SK-N-SH (cell line): ENCODE results near the gene CTSA. TPM values are rescaled to one million over a fixed set of nuclear protein-coding genes. Genes with fewer than 3 reads are reported as not detected.

ENCODE experiments used
- CTCF ChIA-PET: fragments of 300-600, 350-600 bp; formaldehyde crosslinking; extraction: SDS; loops from one replicate; lab custom pipeline; 2021; lab: Yijun Ruan, JAX
- POLR2A ChIA-PET: fragments of 350-600 bp; sonication (Branson Sonifier 250); formaldehyde crosslinking; extraction: SDS; loops from one replicate; lab custom pipeline; 2020; ENCODE audit warnings: antibody characterized with exemption, inconsistent platforms; lab: Yijun Ruan, JAX
- DNase-seq: peaks from one replicate; pipeline ENCODE4 v3.0.0; 2012
- H2AFZ ChIP-seq: fragments of 200-600 bp; sonication (generic); 2 replicates; pipeline ENCODE4 v1.8.1; 2016; ENCODE audit warnings: antibody characterized with exemption, mild to moderate bottlenecking, low read depth
- H3F3A ChIP-seq: fragments of 200-600 bp; sonication (generic); replicated peaks from 2 replicates; pipeline ENCODE3; 2016; ENCODE audit warnings: antibody characterized with exemption, mild to moderate bottlenecking; ENCODE audit not compliant: insufficient read depth
- H3K27ac ChIP-seq, 2 experiments: fragments of 200-500 bp in 1 of 2; fragments of 200-600 bp in 1 of 2; sonication (Bioruptor generic) in 1 of 2; sonication (generic), shearing (Covaris generic) in 1 of 2; 2 replicates each; pipeline versions ENCODE4 v1.5.1 to v1.6.1; 2014 to 2016; ENCODE audit warnings: low read depth in 2 of 2, inconsistent platforms in 1 of 2, low read length in 1 of 2, mild to moderate bottlenecking in 1 of 2, mixed read lengths in 1 of 2
- H3K27me3 ChIP-seq: fragments of 200-600 bp; sonication (generic), shearing (Covaris generic); 2 replicates; pipeline ENCODE4 v1.6.1; 2016; ENCODE audit warnings: mixed run types; ENCODE audit not compliant: insufficient read depth
- H3K36me3 ChIP-seq, 2 experiments: fragments of 200-500 bp in 1 of 2; fragments of 200-600 bp in 1 of 2; sonication (Bioruptor generic) in 1 of 2; sonication (generic) in 1 of 2; replicated peaks in 1 of 2; 2 replicates each; pipeline versions ENCODE3 to v1.5.1; 2014 to 2016; ENCODE audit warnings: low read length in 1 of 2, mild to moderate bottlenecking in 1 of 2; ENCODE audit not compliant: insufficient read depth in 2 of 2, control insufficient read depth in 1 of 2
- H3K4me1 ChIP-seq, 2 experiments: fragments of 200-500 bp in 1 of 2; fragments of 200-600 bp in 1 of 2; sonication (Bioruptor generic) in 1 of 2; sonication (generic), shearing (Covaris generic) in 1 of 2; 2 replicates each; pipeline versions ENCODE4 v1.5.1 to v1.6.1; 2014 to 2016; ENCODE audit warnings: low read depth in 1 of 2, low read length in 1 of 2, mixed run types in 1 of 2; ENCODE audit not compliant: insufficient read depth in 2 of 2, control insufficient read depth in 1 of 2
- H3K4me2 ChIP-seq: fragments of 200-600 bp; sonication (generic), shearing (Covaris generic); 2 replicates; pipeline ENCODE4 v1.6.1; 2017; ENCODE audit warnings: mixed run types
- H3K4me3 ChIP-seq, 2 experiments: fragments of 200-500 bp in 1 of 2; fragments of 200-600 bp in 1 of 2; sonication (Bioruptor generic) in 1 of 2; sonication (generic), shearing (Covaris generic) in 1 of 2; 2 replicates each; pipeline versions ENCODE4 v1.5.1 to v1.8.1; 2014 to 2016; ENCODE audit warnings: low read depth in 2 of 2, inconsistent platforms in 1 of 2, low read length in 1 of 2, mild to moderate bottlenecking in 1 of 2, mixed read lengths in 1 of 2, moderate library complexity in 1 of 2
- H3K79me2 ChIP-seq: fragments of 200-600 bp; sonication (generic); 2 replicates; pipeline ENCODE4 v1.8.1; 2017; ENCODE audit warnings: mild to moderate bottlenecking; ENCODE audit not compliant: insufficient read depth
- H3K9ac ChIP-seq: fragments of 200-600 bp; sonication (generic); 2 replicates; pipeline ENCODE4 v1.6.1; 2017; ENCODE audit warnings: mixed run types
- H3K9me2 ChIP-seq: fragments of 200-600 bp; sonication (generic); 2 replicates; pipeline ENCODE4 v1.6.1; 2017; ENCODE audit warnings: mixed run types
- H3K9me3 ChIP-seq: fragments of 200-600 bp; sonication (generic); 2 replicates; pipeline ENCODE4 v1.6.1; 2017; ENCODE audit warnings: mixed run types, mild to moderate bottlenecking, moderate library complexity
- H4K20me1 ChIP-seq: fragments of 200-600 bp; sonication (generic); 2 replicates; pipeline ENCODE4 v1.6.1; 2017; ENCODE audit warnings: mild to moderate bottlenecking, mixed run types; ENCODE audit not compliant: insufficient read depth
- CHD2 ChIP-seq: fragments of 150-350 bp; IDR thresholded peaks from 2 replicates; pipeline ENCODE4 v1.6.1; 2018; ENCODE audit warnings: low read length; ENCODE audit not compliant: partially characterized antibody
- ELF1 ChIP-seq: IDR thresholded peaks from 2 replicates; pipeline ENCODE4 v1.4.0; 2012
- EP300 ChIP-seq, 2 experiments: IDR thresholded peaks; 2 replicates each; pipeline versions ENCODE4 v1.4.0 to v1.6.1; 2012; ENCODE audit warnings: borderline replicate concordance in 1 of 2, low read depth in 1 of 2, low read length in 1 of 2
- EZH2phosphoT487 ChIP-seq: fragments of 200-600 bp; sonication (generic); IDR thresholded peaks from 2 replicates; pipeline ENCODE4 v1.6.1; 2017; ENCODE audit warnings: low read depth, mixed run types, mild to moderate bottlenecking, antibody characterized with exemption, moderate library complexity, borderline replicate concordance
- FOSL2 ChIP-seq: IDR thresholded peaks from 2 replicates; pipeline ENCODE4 v1.4.0; 2012; ENCODE audit warnings: low read depth, mild to moderate bottlenecking, moderate library complexity, borderline replicate concordance
- FOXJ3 ChIP-seq: sonication (generic); formaldehyde crosslinking; IDR thresholded peaks from 2 replicates; pipeline ENCODE4 v1.5.1; 2020; ENCODE audit warnings: mild to moderate bottlenecking, missing genetic modification reagents
- FOXM1 ChIP-seq: IDR thresholded peaks from 2 replicates; pipeline ENCODE4 v1.4.0; 2012; ENCODE audit warnings: low read depth, mild to moderate bottlenecking
- JUND ChIP-seq: IDR thresholded peaks from 2 replicates; pipeline ENCODE4 v1.4.0; 2012
- MEF2A ChIP-seq: IDR thresholded peaks from 2 replicates; pipeline ENCODE4 v1.4.0; 2012; ENCODE audit warnings: low read depth, borderline replicate concordance
- MXI1 ChIP-seq: IDR thresholded peaks from 2 replicates; pipeline ENCODE4 v1.6.1; 2012; ENCODE audit warnings: mild to moderate bottlenecking, low read depth, low read length, improper control_type of control experiment
- NFIC ChIP-seq: IDR thresholded peaks from 2 replicates; pipeline ENCODE4 v1.4.0; 2012; ENCODE audit warnings: borderline replicate concordance
- NRF1 ChIP-seq: IDR thresholded peaks from 2 replicates; pipeline ENCODE4 v1.6.1; 2012; ENCODE audit warnings: low read depth, mild to moderate bottlenecking, low read length
- TAF1 ChIP-seq: IDR thresholded peaks from 2 replicates; pipeline ENCODE4 v1.6.1; 2012; ENCODE audit warnings: low read depth, mild to moderate bottlenecking, low read length, moderate library complexity, borderline replicate concordance
- TEAD4 ChIP-seq: IDR thresholded peaks from 2 replicates; pipeline ENCODE4 v1.4.0; 2012; ENCODE audit warnings: mild to moderate bottlenecking, borderline replicate concordance; ENCODE audit not compliant: insufficient read depth
- YY1 ChIP-seq: IDR thresholded peaks from 2 replicates; pipeline ENCODE4 v1.4.0; 2012; ENCODE audit warnings: low read depth, mild to moderate bottlenecking
- WGBS: methylation state at CpG from one replicate; pipeline ENCODE4 v1.1.6; 2017; ENCODE audit warnings: low lambda C conversion rate; 5-methylcytosine and 5-hydroxymethylcytosine counted together
- polyA plus RNA-seq, 3 experiments: library from polyadenylated mRNA; depleted of rRNA; stranded (reverse); fragments of >200 nt; gene quantifications; 2 replicates each; pipeline ENCODE4 v1.2.3, GENCODE V29; 2012
- TF ChIP-seq, protein P1 (sequence below): IDR thresholded peaks from 2 replicates; pipeline ENCODE4 v1.4.0; 2012; ENCODE audit warnings: low read depth, borderline replicate concordance
- TF ChIP-seq, protein P2 (sequence below): fragments of 150-350 bp; IDR thresholded peaks from 2 replicates; pipeline ENCODE4 v1.6.1; 2017; ENCODE audit warnings: antibody characterized with exemption, low read length, low read depth, borderline replicate concordance

CTSA gene
- polyA plus RNA-seq, 1 of the 3 experiments (the other 2 are of a cell fraction) = 338 TPM

DNA sequence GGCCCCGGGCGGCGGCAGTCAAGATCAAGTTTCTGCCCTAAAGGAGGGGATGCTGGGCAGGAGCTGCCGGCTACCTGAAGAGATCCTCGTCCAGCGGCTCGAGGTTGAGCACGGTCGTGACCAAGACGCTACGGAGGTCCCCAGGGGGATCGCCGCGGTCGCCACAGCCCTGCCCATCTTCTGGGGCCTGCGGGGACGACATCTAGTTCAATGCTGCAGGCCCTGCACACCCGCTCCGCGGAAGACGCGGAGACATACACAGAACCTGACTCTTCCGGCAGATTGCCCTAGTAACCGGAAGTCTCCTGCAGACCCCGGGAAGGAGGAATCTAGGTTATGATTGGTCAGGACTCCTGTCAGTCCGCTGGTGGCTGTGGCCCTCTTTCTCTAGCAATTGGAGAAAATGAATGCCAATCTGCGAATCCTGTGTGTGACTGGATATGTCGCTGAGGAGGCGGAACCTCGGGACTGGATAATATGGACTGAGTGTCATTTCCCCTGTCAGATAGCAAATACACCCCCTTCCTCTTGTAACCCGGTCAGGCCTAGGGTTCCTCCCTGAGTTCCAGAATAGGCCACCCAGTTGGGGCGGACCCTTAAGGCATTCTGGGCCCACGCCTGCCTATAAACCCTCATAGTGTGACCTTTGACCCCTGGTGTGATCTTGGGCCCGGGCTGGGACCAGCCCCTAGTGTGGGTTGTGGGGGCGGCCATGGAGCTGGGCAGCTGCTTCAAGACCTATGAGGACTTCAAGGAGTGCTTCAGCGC lies 33.8 kb upstream of the CTSA start, which contains the start of the genes ACOT8 and ZSWIM3 (continued):
- no peak for TF ChIP-seq NRF1
- TF ChIP-seq YY1 = peak; percentile 45; the same call in 1 of the 2 replicates
- TF ChIP-seq, protein P1, sequence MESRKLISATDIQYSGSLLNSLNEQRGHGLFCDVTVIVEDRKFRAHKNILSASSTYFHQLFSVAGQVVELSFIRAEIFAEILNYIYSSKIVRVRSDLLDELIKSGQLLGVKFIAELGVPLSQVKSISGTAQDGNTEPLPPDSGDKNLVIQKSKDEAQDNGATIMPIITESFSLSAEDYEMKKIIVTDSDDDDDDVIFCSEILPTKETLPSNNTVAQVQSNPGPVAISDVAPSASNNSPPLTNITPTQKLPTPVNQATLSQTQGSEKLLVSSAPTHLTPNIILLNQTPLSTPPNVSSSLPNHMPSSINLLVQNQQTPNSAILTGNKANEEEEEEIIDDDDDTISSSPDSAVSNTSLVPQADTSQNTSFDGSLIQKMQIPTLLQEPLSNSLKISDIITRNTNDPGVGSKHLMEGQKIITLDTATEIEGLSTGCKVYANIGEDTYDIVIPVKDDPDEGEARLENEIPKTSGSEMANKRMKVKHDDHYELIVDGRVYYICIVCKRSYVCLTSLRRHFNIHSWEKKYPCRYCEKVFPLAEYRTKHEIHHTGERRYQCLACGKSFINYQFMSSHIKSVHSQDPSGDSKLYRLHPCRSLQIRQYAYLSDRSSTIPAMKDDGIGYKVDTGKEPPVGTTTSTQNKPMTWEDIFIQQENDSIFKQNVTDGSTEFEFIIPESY = peak; percentile 80
- no peak for TF ChIP-seq MEF2A
- TF ChIP-seq FOSL2 = no peak
- TF ChIP-seq FOXJ3 (CRISPR knock-in tag) = no peak
- peak; percentile 98 for TF ChIP-seq CHD2
- no peak for TF ChIP-seq NFIC
- TF ChIP-seq, protein P2, sequence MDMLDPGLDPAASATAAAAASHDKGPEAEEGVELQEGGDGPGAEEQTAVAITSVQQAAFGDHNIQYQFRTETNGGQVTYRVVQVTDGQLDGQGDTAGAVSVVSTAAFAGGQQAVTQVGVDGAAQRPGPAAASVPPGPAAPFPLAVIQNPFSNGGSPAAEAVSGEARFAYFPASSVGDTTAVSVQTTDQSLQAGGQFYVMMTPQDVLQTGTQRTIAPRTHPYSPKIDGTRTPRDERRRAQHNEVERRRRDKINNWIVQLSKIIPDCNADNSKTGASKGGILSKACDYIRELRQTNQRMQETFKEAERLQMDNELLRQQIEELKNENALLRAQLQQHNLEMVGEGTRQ = no peak

DNA sequence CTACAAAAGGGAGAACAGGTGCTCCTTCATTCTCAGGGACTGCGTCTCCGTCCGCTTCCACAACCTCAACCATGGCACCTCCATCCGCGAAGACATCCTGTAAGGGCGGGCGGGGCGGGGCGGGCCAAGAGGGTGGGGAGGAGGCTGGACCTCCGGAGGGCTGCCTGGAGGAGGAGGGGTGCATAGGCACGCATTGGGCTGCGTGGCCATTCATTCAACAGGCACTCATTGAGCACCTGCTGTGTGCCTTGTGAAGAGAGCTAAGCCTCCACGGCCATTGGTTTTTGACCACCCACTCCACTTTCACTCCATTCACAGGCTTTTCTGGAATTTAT lies 33.3 kb upstream of the CTSA start:
- Histone ChIP-seq H3K27ac (peak overlapping the region in 1 of 2 experiments; percentile 71; a peak in 1 of 4 replicates), H2AFZ (peak overlapping the region; percentile 99), H3K4me3 (peak overlapping the region; percentile 75), H3K9me2 (no peaks in the 10 kb centered on the region), H3K9me3 (no peaks in the 10 kb centered on the region), H3K36me3 (peaks cover 6 to 8% of the 10 kb centered on the region in 2 experiments), H4K20me1 (no peaks in the 10 kb centered on the region), H3F3A (no peaks in the 10 kb centered on the region), H3K27me3 (no peaks in the 10 kb centered on the region), H3K4me1 (peaks cover 8 to 13% of the 10 kb centered on the region in 2 experiments; a peak in 2 of 4 replicates), H3K79me2 (peaks cover 25% of the 10 kb centered on the region), H3K4me2 (peak overlapping the region; percentile 79), H3K9ac (no peak overlapping the region)
- POLR2A ChIA-PET = no interaction called here
- 25% methylated on average over 12 of the region's 13 CpGs for WGBS
- peak; percentile 66 for DNase-seq
- TF ChIP-seq FOSL2 (no peak), TAF1 (no peak), YY1 (no peak), EP300 (IDR thresholded peaks at IDR 0.05; ENCODE audit: borderline replicate concordance in 1 of 2, low read depth in 1 of 2, low read length in 1 of 2) (no peak)
- CTCF ChIA-PET = interaction anchor here (1.2 to 1.6 kb wide), 2 partner anchors 32 to 130 kb away, joined by 4 to 7 read pairs; no protein-coding TSS in a partner anchor

DNA sequence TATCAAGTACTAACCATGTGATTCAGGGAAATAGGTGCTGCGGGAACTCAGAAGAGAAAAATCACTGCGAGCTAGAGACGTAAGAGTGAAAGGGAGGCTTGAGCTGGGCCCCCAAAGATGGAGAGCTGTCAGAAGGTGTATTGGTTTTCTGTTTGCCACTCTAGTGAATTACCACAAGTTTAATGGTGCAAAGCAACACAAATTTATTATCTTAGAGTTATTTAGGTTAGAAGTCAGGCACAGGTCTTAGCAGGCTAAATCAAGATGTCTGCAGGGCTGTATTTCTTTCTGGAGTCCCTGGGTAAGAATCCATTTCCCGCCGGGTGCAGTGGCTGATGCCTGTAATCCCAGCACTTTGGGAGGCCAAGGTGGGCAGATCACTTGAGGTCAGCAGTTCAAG lies 31.2 kb upstream of the CTSA start:
- no peaks in the 10 kb centered on the region for H3K9me3 ChIP-seq
- no peak overlapping the region for H3K9ac ChIP-seq
- ChIA-PET CTCF (no interaction called here), POLR2A (no interaction called here)
- no peak overlapping the region for H3K4me2 ChIP-seq
- no peak for DNase-seq
- no peak overlapping the region for H3K4me3 ChIP-seq
- no peaks in the 10 kb centered on the region for H3K27me3 ChIP-seq
- peaks cover 8 to 12% of the 10 kb centered on the region in 2 experiments; a peak in 2 of 4 replicates for H3K4me1 ChIP-seq
- no peak overlapping the region for H2AFZ ChIP-seq
- WGBS = 99% methylated on average over 3 of the region's 5 CpGs
- H3K27ac ChIP-seq = no peak overlapping the region
- peaks cover 22% of the 10 kb centered on the region for H3K79me2 ChIP-seq
- H3K36me3 ChIP-seq = no peaks in the 10 kb centered on the region
- H3F3A ChIP-seq = no peaks in the 10 kb centered on the region
- no peaks in the 10 kb centered on the region for H4K20me1 ChIP-seq
- no peaks in the 10 kb centered on the region for H3K9me2 ChIP-seq
- TF ChIP-seq MXI1 (no peak), TEAD4 (no peak), FOXM1 (no peak), ELF1 (no peak), JUND (no peak), MEF2A (no peak), EP300 (IDR thresholded peaks at IDR 0.05; ENCODE audit: borderline replicate concordance in 1 of 2, low read depth in 1 of 2, low read length in 1 of 2) (no peak), EZH2phosphoT487 (no peak), CHD2 (no peak)
- TF ChIP-seq, protein P2 = no peak
